ENCODE data around the gene SETD2. TPM values are rescaled to one million over a fixed set of nuclear protein-coding genes. Genes with fewer than 3 reads are reported as not detected.

The SETD2 gene
- total RNA-seq, 1 donor from 2014 or later: 41.5 TPM

- H3K4me3 Mint-ChIP-seq: peak overlapping the region; percentile 89
- intact Hi-C loops (cut with micrococcal nuclease): no loop called here
- no peaks in the 10 kb centered on the region for H3K27me3 Mint-ChIP-seq
Observed at GRCh38 chr3:46988616-46989015, 175.3 kb downstream of the SETD2 start.

GRCh38 chr3:46987743-46988401 lies 176.0 kb downstream of the SETD2 start:
- no peaks in the 10 kb centered on the region for H3K27me3 Mint-ChIP-seq
- peak; percentile 97 for DNase-seq
- peak overlapping the region; percentile 89 for H3K4me3 Mint-ChIP-seq
- intact Hi-C loops (cut with micrococcal nuclease): loop anchor here (1.0 kb wide), 1 partner anchor 9 kb away; the partner anchor contains the start of gene NBEAL2
- H3K27ac Mint-ChIP-seq: peak overlapping the region; percentile 97
- H3K36me3 Mint-ChIP-seq (ENCODE audit: low read depth): peaks cover 30% of the 10 kb centered on the region
- H3K4me1 Mint-ChIP-seq: peaks cover 62% of the 10 kb centered on the region
- no peaks in the 10 kb centered on the region for H3K9me3 Mint-ChIP-seq

More at GRCh38 chr3:46988616-46989015, 175.3 kb downstream of the SETD2 start:
- peaks cover 59% of the 10 kb centered on the region for H3K4me1 Mint-ChIP-seq
- H3K27ac Mint-ChIP-seq: peak overlapping the region; percentile 97
- H3K9me3 Mint-ChIP-seq: no peaks in the 10 kb centered on the region
- H3K36me3 Mint-ChIP-seq (ENCODE audit: low read depth): peaks cover 30% of the 10 kb centered on the region
- no peak for DNase-seq

GRCh38 chr3:46987319-46987742 lies 176.6 kb downstream of the SETD2 start:
- no peak for DNase-seq
- intact Hi-C loops (cut with micrococcal nuclease): loop anchor here (1.0 kb wide), 1 partner anchor 8 kb away; the partner anchor contains the start of gene NBEAL2
- Mint-ChIP-seq H3K36me3 (ENCODE audit: low read depth) (peaks cover 27% of the 10 kb centered on the region), H3K4me3 (peak overlapping the region; percentile 89), H3K4me1 (peaks cover 67% of the 10 kb centered on the region), H3K27ac (peak overlapping the region; percentile 97), H3K27me3 (no peaks in the 10 kb centered on the region), H3K9me3 (no peaks in the 10 kb centered on the region)

- no peaks in the 10 kb centered on the region for H3K9me3 Mint-ChIP-seq
- H3K36me3 Mint-ChIP-seq (ENCODE audit: low read depth): peaks cover 26% of the 10 kb centered on the region
- H3K27ac Mint-ChIP-seq: peak overlapping the region; percentile 97
- peaks cover 70% of the 10 kb centered on the region for H3K4me1 Mint-ChIP-seq
- no peak for DNase-seq
- H3K4me3 Mint-ChIP-seq: peak overlapping the region; percentile 89
- intact Hi-C loops (cut with micrococcal nuclease): loop anchor here (1.0 kb wide), 1 partner anchor 8 kb away; the partner anchor contains the start of gene NBEAL2
- no peaks in the 10 kb centered on the region for H3K27me3 Mint-ChIP-seq
Observed at GRCh38 chr3:46986782-46987310, 177.1 kb downstream of the SETD2 start.

- peak overlapping the region; percentile 89 for H3K4me3 Mint-ChIP-seq
- no peaks in the 10 kb centered on the region for H3K9me3 Mint-ChIP-seq
- no peak for DNase-seq
- intact Hi-C loops (cut with micrococcal nuclease): no loop called here
- peaks cover 75% of the 10 kb centered on the region for H3K4me1 Mint-ChIP-seq
- H3K27me3 Mint-ChIP-seq: no peaks in the 10 kb centered on the region
- peak overlapping the region; percentile 97 for H3K27ac Mint-ChIP-seq
- peaks cover 24% of the 10 kb centered on the region for H3K36me3 Mint-ChIP-seq (ENCODE audit: low read depth)
Observed at GRCh38 chr3:46986055-46986730, 177.7 kb downstream of the SETD2 start.

- Mint-ChIP-seq H3K36me3 (ENCODE audit: low read depth) (peaks cover 24% of the 10 kb centered on the region), H3K4me1 (peaks cover 79% of the 10 kb centered on the region), H3K27ac (peak overlapping the region; percentile 97), H3K27me3 (no peaks in the 10 kb centered on the region), H3K4me3 (no peak overlapping the region), H3K9me3 (no peaks in the 10 kb centered on the region)
- intact Hi-C loops (cut with micrococcal nuclease): no loop called here
- no peak for DNase-seq
Observed at GRCh38 chr3:46985588-46985987, 178.3 kb downstream of the SETD2 start.

GRCh38 chr3:46984591-46985459 lies 179.1 kb downstream of the SETD2 start:
- Mint-ChIP-seq H3K27me3 (no peaks in the 10 kb centered on the region), H3K27ac (peak overlapping the region; percentile 62), H3K4me1 (peaks cover 75% of the 10 kb centered on the region), H3K36me3 (ENCODE audit: low read depth) (peaks cover 17% of the 10 kb centered on the region), H3K4me3 (no peak overlapping the region), H3K9me3 (no peaks in the 10 kb centered on the region)
- DNase-seq: no peak
- intact Hi-C loops (cut with micrococcal nuclease): no loop called here

GRCh38 chr3:46982546-46982945 lies 181.4 kb downstream of the SETD2 start:
- peak overlapping the region; percentile 70 for H3K27ac Mint-ChIP-seq
- H3K9me3 Mint-ChIP-seq: no peaks in the 10 kb centered on the region
- DNase-seq: no peak
- H3K4me3 Mint-ChIP-seq: no peak overlapping the region
- no peaks in the 10 kb centered on the region for H3K27me3 Mint-ChIP-seq
- peaks cover 63% of the 10 kb centered on the region for H3K4me1 Mint-ChIP-seq
- intact Hi-C loops (cut with micrococcal nuclease): no loop called here
- H3K36me3 Mint-ChIP-seq (ENCODE audit: low read depth): peaks cover 6% of the 10 kb centered on the region

- H3K27ac Mint-ChIP-seq: peak overlapping the region; percentile 60
- no peak for DNase-seq
- H3K4me1 Mint-ChIP-seq: peaks cover 60% of the 10 kb centered on the region
- H3K36me3 Mint-ChIP-seq (ENCODE audit: low read depth): peaks cover 4% of the 10 kb centered on the region
- no peaks in the 10 kb centered on the region for H3K9me3 Mint-ChIP-seq
- intact Hi-C loops (cut with micrococcal nuclease): no loop called here
- H3K27me3 Mint-ChIP-seq: no peaks in the 10 kb centered on the region
- H3K4me3 Mint-ChIP-seq: peak overlapping the region; percentile 70
Observed at GRCh38 chr3:46981932-46982471, 181.9 kb downstream of the SETD2 start.

GRCh38 chr3:46979958-46980497 lies 183.9 kb downstream of the SETD2 start:
- intact Hi-C loops (cut with micrococcal nuclease): loop anchor here (1.0 to 5.0 kb wide), 6 partner anchors 7 to 400 kb away; partner anchors contain the start of genes KIF9, KLHL18 and SETD2
- DNase-seq: no peak
- H3K9me3 Mint-ChIP-seq: no peaks in the 10 kb centered on the region
- peaks cover 52% of the 10 kb centered on the region for H3K4me1 Mint-ChIP-seq
- H3K27ac Mint-ChIP-seq: peak overlapping the region; percentile 82
- peaks cover 9% of the 10 kb centered on the region for H3K36me3 Mint-ChIP-seq (ENCODE audit: low read depth)
- H3K4me3 Mint-ChIP-seq: peak overlapping the region; percentile 88
- H3K27me3 Mint-ChIP-seq: peaks cover 2% of the 10 kb centered on the region

- peak; percentile 99 for DNase-seq
- intact Hi-C loops (cut with micrococcal nuclease): loop anchor here (1.0 to 5.0 kb wide), 6 partner anchors 8 to 401 kb away; partner anchors contain the start of genes KIF9, KLHL18 and SETD2
- Mint-ChIP-seq H3K4me1 (peaks cover 52% of the 10 kb centered on the region), H3K4me3 (peak within 1 kb of the TSS; percentile 92), H3K27ac (peak within 1 kb of the TSS; percentile 93), H3K27me3 (peaks cover 2% of the 10 kb centered on the region), H3K36me3 (ENCODE audit: low read depth) (peaks cover 17% of the 10 kb centered on the region), H3K9me3 (no peaks in the 10 kb centered on the region)
Observed at GRCh38 chr3:46978985-46979944, 184.6 kb downstream of the SETD2 start, which contains the start of gene NBEAL2. TSS of gene NBEAL2 (plus strand) at chr3:46979666. CDS start at chr3:46979862, 196 bp downstream.

- H3K36me3 Mint-ChIP-seq (ENCODE audit: low read depth): peaks cover 22% of the 10 kb centered on the region
- DNase-seq: no peak
- peaks cover 2% of the 10 kb centered on the region for H3K27me3 Mint-ChIP-seq
- no peaks in the 10 kb centered on the region for H3K9me3 Mint-ChIP-seq
- H3K4me1 Mint-ChIP-seq: peaks cover 53% of the 10 kb centered on the region
- peak overlapping the region; percentile 93 for H3K27ac Mint-ChIP-seq
- H3K4me3 Mint-ChIP-seq: peak overlapping the region; percentile 98
- intact Hi-C loops (cut with micrococcal nuclease): loop anchor here (2.0 to 5.0 kb wide), 4 partner anchors 30 to 304 kb away; partner anchors contain the start of genes KIF9, KLHL18 and SETD2
Observed at GRCh38 chr3:46978381-46978780, 185.5 kb downstream of the SETD2 start.
